Neural cell (in vitro differentiated cells): ENCODE data around the gene RASGEF1C.

ENCODE experiments used
- CTCF ChIP-seq: fragments of 450-650 bp; IDR thresholded peaks from 2 replicates; pipeline ENCODE4 v1.5.1; 2014; ENCODE audit warnings: antibody characterized with exemption, mild to moderate bottlenecking, moderate library complexity; ENCODE audit not compliant: poor library complexity, severe bottlenecking
- EP300 ChIP-seq: fragments of 450-650 bp; conservative IDR thresholded peaks from 2 replicates; pipeline ENCODE4 v1.6.1; 2014; ENCODE audit warnings: antibody characterized with exemption, mild to moderate bottlenecking, moderate library complexity; ENCODE audit not compliant: poor library complexity, severe bottlenecking
- EZH2 ChIP-seq: fragments of 200-600, 300-800 bp; shearing (Covaris generic), sonication (generic); IDR thresholded peaks from 2 replicates; pipeline ENCODE4 v1.6.1; 2014; ENCODE audit warnings: antibody characterized with exemption, low read length, borderline replicate concordance, mild to moderate bottlenecking; ENCODE audit not compliant: insufficient read depth, poor library complexity, severe bottlenecking
- RAD21 ChIP-seq: fragments of 450-650 bp; conservative IDR thresholded peaks from 2 replicates; pipeline ENCODE4 v1.6.1; 2014; ENCODE audit warnings: antibody characterized with exemption, mild to moderate bottlenecking, moderate library complexity

GRCh38 chr5:180098526-180098925 lies 110.5 kb downstream of the RASGEF1C start:
- TF ChIP-seq CTCF: no peak
- no peak for TF ChIP-seq EP300
- TF ChIP-seq RAD21: no peak
- no peak for TF ChIP-seq EZH2
